Transverse colon (tissue), 3 donors: ENCODE results near the gene SNAP91.

Experiments used
- CTCF ChIP-seq, 5 experiments: fragments of 200-600 bp in 3 of 5; fragments of 450-650 bp in 2 of 5; sonication (generic) in 3 of 5; IDR thresholded peaks; 1 replicate in 2 of 5; 2 replicates in 3 of 5; pipeline ENCODE4 v1.5.1; 2016 to 2017; ENCODE audit warnings: antibody characterized with exemption in 5 of 5, inconsistent platforms in 3 of 5, mild to moderate bottlenecking in 2 of 5, moderate library complexity in 1 of 5
- EP300 ChIP-seq: sonication (generic); formaldehyde crosslinking; IDR thresholded peaks from one replicate; pipeline ENCODE4 v1.6.1; 2017; ENCODE audit warnings: antibody characterized with exemption, low read depth
- POLR2A ChIP-seq: fragments of 450-650 bp; IDR thresholded peaks from one replicate; pipeline ENCODE4 v1.6.1; 2016; ENCODE audit warnings: antibody characterized with exemption, mild to moderate bottlenecking, moderate library complexity

- TF ChIP-seq CTCF (IDR thresholded peaks at IDR 0.05) (no peak), EP300 (no peak), POLR2A (no peak)
Observed at GRCh38 chr6:83685481-83685880, 23.4 kb downstream of the SNAP91 start.
